ENCODE data around the gene HSD17B2. TPM values are rescaled to one million over a fixed set of nuclear protein-coding genes. Genes with fewer than 3 reads are reported as not detected.

HSD17B2 gene
- total RNA-seq, 1 experiment from 2014 or later = 3.1 TPM

DNA sequence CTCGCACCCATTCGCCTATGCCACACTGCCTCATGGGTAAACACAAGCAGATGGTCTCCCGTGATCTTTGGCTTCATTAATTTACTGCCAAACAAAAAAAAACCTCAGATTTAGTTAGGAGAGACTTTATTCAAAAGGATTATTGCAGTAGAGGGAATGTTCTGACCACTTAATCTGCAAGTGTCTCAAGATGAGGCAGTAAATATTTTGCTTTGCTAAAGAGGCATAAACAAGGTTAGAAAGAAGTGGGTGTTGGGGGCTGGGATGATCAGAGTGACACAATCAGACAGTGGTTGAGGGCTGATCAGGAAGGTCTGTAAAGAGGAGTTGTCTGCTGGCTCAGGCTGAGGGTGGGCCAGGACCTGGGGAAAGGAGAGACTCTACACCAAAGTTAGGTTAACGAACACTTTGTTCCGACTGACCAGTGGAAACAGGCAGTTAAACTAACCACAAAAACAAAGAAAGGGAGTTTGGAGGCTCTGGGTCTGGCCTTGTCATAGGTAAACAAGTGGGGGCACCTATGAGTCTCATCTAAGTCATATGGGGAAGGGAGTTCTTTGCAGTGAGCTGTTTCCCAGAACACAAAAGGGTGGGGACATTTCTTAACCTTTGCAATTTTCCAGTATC lies 28.5 kb downstream of the HSD17B2 start:
- DNase-seq (peak; percentile 67), ATAC-seq (peak; percentile 85)
- Histone ChIP-seq H3K9me3 (ENCODE audit: low read length) (no peaks in the 10 kb centered on the region), H3K4me1 (ENCODE audit: insufficient read depth, low read length) (peaks cover 15% of the 10 kb centered on the region), H3K4me2 (ENCODE audit: low read length) (peak overlapping the region; percentile 60), H3K27me3 (ENCODE audit: low read length) (no peaks in the 10 kb centered on the region), H3K36me3 (ENCODE audit: low read depth, low read length) (no peaks in the 10 kb centered on the region), H2AFZ (ENCODE audit: low read length) (peak overlapping the region; percentile 45; the same call in 1 of the 2 replicates), H3K9ac (ENCODE audit: low read length) (no peak overlapping the region), H3K9me2 (replicated peaks; ENCODE audit: low read length) (no peaks in the 10 kb centered on the region), H3K4me3 (ENCODE audit: low read length) (no peak overlapping the region), H3F3A (ENCODE audit: low read length, unreplicated experiment) (no peaks in the 10 kb centered on the region), H3K27ac (ENCODE audit: low read length) (peak overlapping the region; percentile 52), H4K20me1 (ENCODE audit: low read length) (no peaks in the 10 kb centered on the region), H3K79me2 (ENCODE audit: low read length) (no peaks in the 10 kb centered on the region)
- BruUV-seq (replicated peaks) = no TSS peak
- TF ChIP-seq, protein P1, sequence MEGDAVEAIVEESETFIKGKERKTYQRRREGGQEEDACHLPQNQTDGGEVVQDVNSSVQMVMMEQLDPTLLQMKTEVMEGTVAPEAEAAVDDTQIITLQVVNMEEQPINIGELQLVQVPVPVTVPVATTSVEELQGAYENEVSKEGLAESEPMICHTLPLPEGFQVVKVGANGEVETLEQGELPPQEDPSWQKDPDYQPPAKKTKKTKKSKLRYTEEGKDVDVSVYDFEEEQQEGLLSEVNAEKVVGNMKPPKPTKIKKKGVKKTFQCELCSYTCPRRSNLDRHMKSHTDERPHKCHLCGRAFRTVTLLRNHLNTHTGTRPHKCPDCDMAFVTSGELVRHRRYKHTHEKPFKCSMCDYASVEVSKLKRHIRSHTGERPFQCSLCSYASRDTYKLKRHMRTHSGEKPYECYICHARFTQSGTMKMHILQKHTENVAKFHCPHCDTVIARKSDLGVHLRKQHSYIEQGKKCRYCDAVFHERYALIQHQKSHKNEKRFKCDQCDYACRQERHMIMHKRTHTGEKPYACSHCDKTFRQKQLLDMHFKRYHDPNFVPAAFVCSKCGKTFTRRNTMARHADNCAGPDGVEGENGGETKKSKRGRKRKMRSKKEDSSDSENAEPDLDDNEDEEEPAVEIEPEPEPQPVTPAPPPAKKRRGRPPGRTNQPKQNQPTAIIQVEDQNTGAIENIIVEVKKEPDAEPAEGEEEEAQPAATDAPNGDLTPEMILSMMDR (conservative IDR thresholded peaks at IDR 0.05; ENCODE audit: low read depth, low read length) = no peak
- TF ChIP-seq EZH2phosphoT487 (IDR thresholded peaks at IDR 0.05; ENCODE audit: borderline replicate concordance, low read length) (no peak), EZH2 (IDR thresholded peaks at IDR 0.05; ENCODE audit: low read length, unreplicated experiment) (no peak)
- ChIA-PET POLR2A (ENCODE audit: unreplicated experiment) (no interaction called here), CTCF (no interaction called here)
- intact Hi-C loops (cut with micrococcal nuclease) = loop anchor here (1.0 to 2.0 kb wide), 2 partner anchors 66 to 123 kb away; no protein-coding TSS in a partner anchor

DNA sequence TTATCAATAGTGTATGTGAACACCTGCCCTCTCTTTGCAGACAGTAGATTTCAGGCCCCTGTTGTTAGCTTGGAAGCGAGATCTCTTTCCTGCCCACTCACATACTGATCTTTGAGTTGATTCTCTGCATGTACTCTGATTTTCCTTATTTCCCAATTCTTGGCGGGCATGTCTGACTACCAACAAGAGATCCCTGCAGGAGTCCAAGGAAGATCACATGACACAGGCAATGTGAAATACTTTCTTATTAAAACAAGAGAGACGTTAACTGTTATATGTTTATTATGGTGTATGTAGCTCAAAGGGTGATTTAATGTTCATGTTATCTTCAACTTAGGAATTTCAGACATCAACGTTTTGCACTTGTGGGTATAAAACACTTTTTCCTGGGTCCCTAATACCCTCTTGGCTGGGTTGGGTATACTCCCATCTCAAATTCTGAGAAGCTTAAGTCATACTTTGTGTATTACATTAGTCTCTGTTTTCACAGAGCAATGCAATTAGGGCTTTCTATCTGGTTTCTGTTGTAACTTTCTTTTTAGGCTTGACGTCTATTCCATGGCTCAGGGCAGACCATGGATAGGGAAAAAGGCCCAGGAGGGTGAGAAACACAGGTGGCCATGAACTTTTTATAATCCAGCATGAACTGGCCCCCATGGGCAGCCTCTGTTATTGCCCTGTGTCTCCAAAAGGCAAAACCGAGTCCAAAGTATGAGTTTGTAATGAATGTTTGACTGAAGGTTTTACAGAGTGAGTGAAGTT lies 32.2 kb downstream of the HSD17B2 start:
- POLR2A ChIA-PET (ENCODE audit: unreplicated experiment) = no interaction called here
- H2AFZ ChIP-seq (ENCODE audit: low read length) = no peak overlapping the region
- peaks cover 18% of the 10 kb centered on the region for H3K4me1 ChIP-seq (ENCODE audit: insufficient read depth, low read length)
- no peaks in the 10 kb centered on the region for H3K27me3 ChIP-seq (ENCODE audit: low read length)
- H3K4me3 ChIP-seq (ENCODE audit: low read length) = no peak overlapping the region
- H3K36me3 ChIP-seq (ENCODE audit: low read depth, low read length) = no peaks in the 10 kb centered on the region
- DNase-seq = no peak
- TF ChIP-seq, protein P1 (conservative IDR thresholded peaks at IDR 0.05; ENCODE audit: low read depth, low read length) = no peak
- TF ChIP-seq EZH2phosphoT487 (IDR thresholded peaks at IDR 0.05; ENCODE audit: borderline replicate concordance, low read length) = no peak
- TF ChIP-seq EZH2 (IDR thresholded peaks at IDR 0.05; ENCODE audit: low read length, unreplicated experiment) = no peak
- no peaks in the 10 kb centered on the region for H4K20me1 ChIP-seq (ENCODE audit: low read length)
- no peak overlapping the region for H3K9ac ChIP-seq (ENCODE audit: low read length)
- no peak overlapping the region for H3K4me2 ChIP-seq (ENCODE audit: low read length)
- no peak for ATAC-seq
- H3K9me3 ChIP-seq (ENCODE audit: low read length) = no peaks in the 10 kb centered on the region
- no peaks in the 10 kb centered on the region for H3K79me2 ChIP-seq (ENCODE audit: low read length)
- intact Hi-C loops (cut with micrococcal nuclease) = no loop called here
- CTCF ChIA-PET = no interaction called here
- no TSS peak for BruUV-seq (replicated peaks)
- H3K27ac ChIP-seq (ENCODE audit: low read length) = no peak overlapping the region
- H3K9me2 ChIP-seq (replicated peaks; ENCODE audit: low read length) = no peaks in the 10 kb centered on the region
- no peaks in the 10 kb centered on the region for H3F3A ChIP-seq (ENCODE audit: low read length, unreplicated experiment)

DNA sequence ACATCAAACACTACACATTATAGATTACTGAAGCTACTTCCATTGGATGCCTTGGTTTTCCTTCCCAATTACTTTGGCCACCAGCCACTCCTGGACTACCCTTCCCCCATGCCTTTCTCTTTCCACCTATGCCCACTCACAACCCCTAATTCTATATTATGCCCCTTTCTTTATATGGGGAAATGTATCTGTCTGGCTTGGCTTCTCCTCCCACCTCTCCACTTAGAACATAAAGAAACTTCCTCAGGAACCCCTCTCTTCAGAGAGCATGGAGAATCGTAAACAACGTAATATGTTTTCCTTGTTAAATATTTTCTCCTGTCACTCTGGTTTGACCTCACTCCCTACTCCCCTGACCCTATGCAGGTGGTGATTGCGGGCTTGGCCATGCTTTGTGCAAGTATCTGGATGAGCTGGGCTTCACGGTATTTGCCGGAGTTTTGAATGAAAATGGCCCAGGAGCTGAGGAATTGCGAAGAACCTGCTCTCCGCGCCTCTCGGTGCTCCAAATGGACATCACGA lies 32.8 kb downstream of the HSD17B2 start:
- POLR2A ChIA-PET (ENCODE audit: unreplicated experiment) = no interaction called here
- no peaks in the 10 kb centered on the region for H3K79me2 ChIP-seq (ENCODE audit: low read length)

More for the DNA sequence above, 32.8 kb downstream of the HSD17B2 start:
- intact Hi-C loops (cut with micrococcal nuclease) = no loop called here
- no peaks in the 10 kb centered on the region for H3K9me3 ChIP-seq (ENCODE audit: low read length)
- H3K27me3 ChIP-seq (ENCODE audit: low read length) = no peaks in the 10 kb centered on the region
- no peaks in the 10 kb centered on the region for H3F3A ChIP-seq (ENCODE audit: low read length, unreplicated experiment)
- TF ChIP-seq EZH2 (IDR thresholded peaks at IDR 0.05; ENCODE audit: low read length, unreplicated experiment) (no peak), EZH2phosphoT487 (IDR thresholded peaks at IDR 0.05; ENCODE audit: borderline replicate concordance, low read length) (no peak)
- TF ChIP-seq, protein P1 (conservative IDR thresholded peaks at IDR 0.05; ENCODE audit: low read depth, low read length) = no peak
- no peak overlapping the region for H2AFZ ChIP-seq (ENCODE audit: low read length)
- ATAC-seq = no peak
- H3K27ac ChIP-seq (ENCODE audit: low read length) = no peak overlapping the region
- H3K9ac ChIP-seq (ENCODE audit: low read length) = no peak overlapping the region
- no peaks in the 10 kb centered on the region for H3K36me3 ChIP-seq (ENCODE audit: low read depth, low read length)
- no peaks in the 10 kb centered on the region for H3K9me2 ChIP-seq (replicated peaks; ENCODE audit: low read length)
- peaks cover 18% of the 10 kb centered on the region for H3K4me1 ChIP-seq (ENCODE audit: insufficient read depth, low read length)
- H4K20me1 ChIP-seq (ENCODE audit: low read length) = no peaks in the 10 kb centered on the region
- no peak for DNase-seq
- CTCF ChIA-PET = no interaction called here
- no TSS peak for BruUV-seq (replicated peaks)
- H3K4me3 ChIP-seq (ENCODE audit: low read length) = no peak overlapping the region
- no peak overlapping the region for H3K4me2 ChIP-seq (ENCODE audit: low read length)
